Measurements from ENCODE around the gene CHIC1.
A peak's percentile ranks its signal among the peaks of the same experiment; 100 is the strongest.
"Not testable (repeated sequence)": the region's sequence is repeated elsewhere in the genome, so short reads cannot be mapped to it uniquely, and the experiment has no call there.

Gene CHIC1

GRCh38 chrX:73562984-73563737, at the start of gene CHIC1:
Gene CHIC1, plus strand, starts transcription at chrX:73563197. Its CDS starts 88 bp downstream, at chrX:73563285.
- peak; percentile 1 to 32 for DNase-seq

- not testable (repeated sequence) for DNase-seq
Observed at GRCh38 chrX:73522823-73523222, 40.2 kb upstream of the CHIC1 start.

- DNase-seq = no peak
Observed at GRCh38 chrX:73524906-73525305, 38.1 kb upstream of the CHIC1 start.

GRCh38 chrX:73525928-73526690, 36.9 kb upstream of the CHIC1 start:
- no peak for DNase-seq

- not testable (repeated sequence) for DNase-seq
Observed at GRCh38 chrX:73531655-73532054, 31.3 kb upstream of the CHIC1 start.

GRCh38 chrX:73556159-73556558, 6.8 kb upstream of the CHIC1 start:
- no peak for DNase-seq

- DNase-seq = no peak
Observed at GRCh38 chrX:73561801-73562200, 1.2 kb upstream of the CHIC1 start.

- DNase-seq = no peak
Observed at GRCh38 chrX:73562458-73562857, 539 bp upstream of the CHIC1 start.

- DNase-seq = peak in 1 of 2 donors; percentile 2
Observed at GRCh38 chrX:73563738-73564068, 706 bp downstream of the CHIC1 start.

- DNase-seq = no peak
Observed at GRCh38 chrX:73577361-73577760, 14.4 kb downstream of the CHIC1 start.

GRCh38 chrX:73581002-73581628, 18.1 kb downstream of the CHIC1 start:
- no peak for DNase-seq

- DNase-seq = not testable (repeated sequence)
Observed at GRCh38 chrX:73597758-73598157, 34.8 kb downstream of the CHIC1 start.

GRCh38 chrX:73615022-73615421, 52.0 kb downstream of the CHIC1 start:
- DNase-seq = no peak

GRCh38 chrX:73641669-73642068, 78.7 kb downstream of the CHIC1 start:
- not testable (repeated sequence) for DNase-seq

- no peak for DNase-seq
Observed at GRCh38 chrX:73647212-73647611, 84.2 kb downstream of the CHIC1 start.

- DNase-seq = no peak
Observed at GRCh38 chrX:73647632-73648322, 84.8 kb downstream of the CHIC1 start.

GRCh38 chrX:73661322-73661721, 98.3 kb downstream of the CHIC1 start:
- DNase-seq = not testable (repeated sequence)

GRCh38 chrX:73668779-73669178, 105.8 kb downstream of the CHIC1 start:
- no peak for DNase-seq

GRCh38 chrX:73681408-73681807, 118.4 kb downstream of the CHIC1 start:
- DNase-seq = no peak

GRCh38 chrX:73683236-73683859, 120.4 kb downstream of the CHIC1 start:
- DNase-seq = no peak

GRCh38 chrX:73707014-73707413, 144.0 kb downstream of the CHIC1 start:
- DNase-seq = not testable (repeated sequence)

GRCh38 chrX:73728602-73729001, 165.6 kb downstream of the CHIC1 start:
- DNase-seq = no peak
